Ovary (tissue), 9 donors: ENCODE measurements around the gene KIF5A. TPM values are rescaled to one million over a fixed set of nuclear protein-coding genes. Genes with fewer than 3 reads are reported as not detected.
"Not testable (repeated sequence)": the region's sequence is repeated elsewhere in the genome, so short reads cannot be mapped to it uniquely, and the experiment has no call there.

Experiments
- DNase-seq, 5 donors: peaks; one replicate each; pipeline ENCODE4 v3.0.0-alpha.2; 2019 to 2020
- H3K27ac ChIP-seq, 2 donors: fragments of 200-600 bp; one replicate each; pipeline versions ENCODE4 v1.5.1 to v1.8.0; 2019 to 2022
- H3K27me3 ChIP-seq: fragments of 200-600 bp; one replicate; pipeline ENCODE4 v1.8.0; 2022
- H3K36me3 ChIP-seq: fragments of 200-600 bp; sonication (generic); one replicate; pipeline ENCODE4 v1.5.1; 2019
- H3K4me1 ChIP-seq: one replicate; pipeline ENCODE4 v1.8.1; 2013; ENCODE audit warnings: mild to moderate bottlenecking, moderate library complexity; ENCODE audit not compliant: insufficient read depth
- H3K4me3 ChIP-seq: fragments of 200-600 bp; sonication (generic); one replicate; pipeline ENCODE4 v1.5.1; 2017
- H3K9me3 ChIP-seq, 2 donors: fragments of 200-600 bp in 1 of 2; sonication (generic) in 1 of 2; one replicate each; pipeline versions ENCODE4 v1.5.1 to v1.8.1; 2013 to 2019; ENCODE audit warnings: mild to moderate bottlenecking in 1 of 2, moderate library complexity in 1 of 2
- EP300 ChIP-seq: sonication (generic); formaldehyde crosslinking; IDR thresholded peaks from one replicate; pipeline ENCODE4 v1.6.1; 2017; ENCODE audit warnings: antibody characterized with exemption
- POLR2A ChIP-seq: fragments of 450-650 bp; IDR thresholded peaks from one replicate; pipeline ENCODE4 v1.6.1; 2017; ENCODE audit warnings: antibody characterized with exemption, mild to moderate bottlenecking, moderate library complexity
- WGBS, 3 donors: extraction: QIAGEN DNeasy Blood & Tissue Kit in 1 of 3; methylation state at CpG; one replicate each; pipeline versions ENCODE4 v1.1.5 to v1.1.7; 2013 to 2017; 5-methylcytosine and 5-hydroxymethylcytosine counted together
- intact Hi-C, 4 donors: fragments of 100-400 bp; cut with DNase I; formaldehyde crosslinking; loops; one replicate each; pipeline versions ENCODE4 v1.11.0 to v1.15.1; 2022 to 2023
- polyA plus RNA-seq, 2 donors: library from polyadenylated mRNA; stranded (reverse); fragments of 200-250 nt in 1 of 2; fragments of 350-450 nt in 1 of 2; fragmentation: Illumina TruSeq in 1 of 2; extraction: RNeasy Lipid Tissue Mini Kit (QIAGEN cat#74804) in 1 of 2; gene quantifications; one replicate each; pipeline ENCODE4 v1.2.3, GENCODE V29; 2013 to 2014
- total RNA-seq, 7 donors: library from RNA; depleted of rRNA in 2 of 7; stranded (reverse); fragments of >200 nt in 2 of 7; fragmentation: NEBNext Ultra II Directional in 3 of 7; extraction: Animal tissue kit (Norgen Biotek cat#: 25700) in 3 of 7; gene quantifications; one replicate each; pipeline versions ENCODE4 v1.1.0 to v1.2.4, GENCODE V29; 2016 to 2023
- TF ChIP-seq, protein P1 (sequence below), 3 donors: fragments of 450-650 bp in 2 of 3; fragments of 200-600 bp in 1 of 3; IDR thresholded peaks; one replicate each; pipeline versions ENCODE4 v1.5.1 to v1.8.0; 2016 to 2022; ENCODE audit warnings: antibody characterized with exemption in 3 of 3, mild to moderate bottlenecking in 1 of 3
- donor health status: DM: no; HTN: no; CAD: no; lungs with moderate emphysema.
- donor health status: DM: no; HTN: no; CAD: no.
- donor health status: Bipolar disorder and iron deficiency.
- donor health status: DM: yes; HTN: yes; CAD: no.
- donor health status: DM: no; HTN: no; CAD: no.
- donor health status: DM: yes; HTN: yes; CAD: no.

Gene KIF5A
- total and polyA plus RNA-seq, 9 donors, result 0.08 to 0.48 (median 0.30) TPM; not detected in 1

DNA sequence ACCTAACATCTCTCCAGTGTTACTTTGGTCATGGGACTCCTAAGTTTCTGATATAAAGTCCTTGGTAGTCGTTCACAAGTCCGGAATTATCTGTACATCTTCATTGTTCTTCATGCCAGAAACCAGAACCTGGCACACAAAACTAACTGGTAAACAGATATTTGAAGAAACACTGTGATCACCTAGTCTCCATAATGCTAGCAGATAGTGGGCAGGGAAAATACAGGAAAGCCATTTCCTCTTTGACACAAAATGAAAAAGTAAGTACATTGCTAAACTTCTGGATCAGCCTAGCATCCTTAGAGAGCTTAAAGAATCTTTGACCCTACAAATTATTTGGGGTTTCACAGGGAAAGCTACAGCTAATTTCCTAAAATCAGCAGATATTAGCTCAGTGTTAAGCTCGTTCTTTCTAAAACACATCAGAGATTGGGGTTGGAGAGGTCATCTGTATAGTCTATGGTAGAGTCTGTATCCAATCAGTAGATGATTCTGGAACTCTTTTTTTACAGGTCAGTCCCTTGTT, 34.4 kb upstream of the KIF5A start:
- Histone ChIP-seq H3K27me3 (no peaks in the 10 kb centered on the region), H3K27ac (no peak overlapping the region), H3K9me3 (no peaks in the 10 kb centered on the region), H3K4me3 (no peak overlapping the region), H3K4me1 (peaks cover 2% of the 10 kb centered on the region), H3K36me3 (no peaks in the 10 kb centered on the region)
- no peak for DNase-seq
- 62 to 72% (median 63%) methylated on average over 3 of the region's 3 CpGs for WGBS, 3 donors
- intact Hi-C loops, result no loop called here
- TF ChIP-seq POLR2A (no peak), EP300 (no peak)
- TF ChIP-seq, protein P1, sequence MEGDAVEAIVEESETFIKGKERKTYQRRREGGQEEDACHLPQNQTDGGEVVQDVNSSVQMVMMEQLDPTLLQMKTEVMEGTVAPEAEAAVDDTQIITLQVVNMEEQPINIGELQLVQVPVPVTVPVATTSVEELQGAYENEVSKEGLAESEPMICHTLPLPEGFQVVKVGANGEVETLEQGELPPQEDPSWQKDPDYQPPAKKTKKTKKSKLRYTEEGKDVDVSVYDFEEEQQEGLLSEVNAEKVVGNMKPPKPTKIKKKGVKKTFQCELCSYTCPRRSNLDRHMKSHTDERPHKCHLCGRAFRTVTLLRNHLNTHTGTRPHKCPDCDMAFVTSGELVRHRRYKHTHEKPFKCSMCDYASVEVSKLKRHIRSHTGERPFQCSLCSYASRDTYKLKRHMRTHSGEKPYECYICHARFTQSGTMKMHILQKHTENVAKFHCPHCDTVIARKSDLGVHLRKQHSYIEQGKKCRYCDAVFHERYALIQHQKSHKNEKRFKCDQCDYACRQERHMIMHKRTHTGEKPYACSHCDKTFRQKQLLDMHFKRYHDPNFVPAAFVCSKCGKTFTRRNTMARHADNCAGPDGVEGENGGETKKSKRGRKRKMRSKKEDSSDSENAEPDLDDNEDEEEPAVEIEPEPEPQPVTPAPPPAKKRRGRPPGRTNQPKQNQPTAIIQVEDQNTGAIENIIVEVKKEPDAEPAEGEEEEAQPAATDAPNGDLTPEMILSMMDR (IDR thresholded peaks at IDR 0.05), result no peak

DNA sequence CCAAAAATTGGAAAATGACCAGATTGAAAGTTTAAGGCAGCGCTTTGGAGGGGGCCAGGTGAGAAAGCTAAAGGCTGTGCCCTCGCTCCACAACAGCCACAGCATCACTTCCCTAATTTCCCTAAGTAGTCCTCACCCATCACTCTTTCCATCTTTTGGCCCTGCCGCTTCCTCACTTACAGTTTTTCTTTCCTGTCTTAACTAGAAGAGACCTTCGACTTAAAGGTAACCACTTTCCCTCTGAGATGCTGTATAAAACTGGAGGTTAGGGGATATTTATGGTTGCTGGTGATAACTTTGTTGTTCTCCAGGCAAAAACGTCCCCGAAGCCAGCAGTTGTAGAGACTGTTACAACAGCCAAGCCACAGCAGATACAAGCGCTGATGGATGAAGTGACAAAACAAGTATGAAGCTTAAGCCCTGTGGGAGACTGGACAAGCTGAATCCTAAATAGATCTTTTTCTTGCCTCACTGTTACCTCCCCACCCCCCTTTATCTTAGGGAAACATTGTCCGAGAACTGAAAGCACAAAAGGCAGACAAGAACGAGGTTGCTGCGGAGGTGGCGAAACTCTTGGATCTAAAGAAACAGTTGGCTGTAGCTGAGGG, 33.8 kb upstream of the KIF5A start:
- H3K4me1 ChIP-seq, result peaks cover 3% of the 10 kb centered on the region
- DNase-seq, result no peak
- H3K36me3 ChIP-seq, result no peaks in the 10 kb centered on the region
- H3K27me3 ChIP-seq, result no peaks in the 10 kb centered on the region
- TF ChIP-seq EP300 (no peak), POLR2A (no peak)
- TF ChIP-seq, protein P1 (IDR thresholded peaks at IDR 0.05), result no peak
- no peak overlapping the region for H3K27ac ChIP-seq
- 80 to 85% (median 83%) methylated on average over 11 of the region's 11 CpGs for WGBS, 3 donors
- no peak overlapping the region for H3K4me3 ChIP-seq
- H3K9me3 ChIP-seq, result no peaks in the 10 kb centered on the region
- intact Hi-C loops, result no loop called here

DNA sequence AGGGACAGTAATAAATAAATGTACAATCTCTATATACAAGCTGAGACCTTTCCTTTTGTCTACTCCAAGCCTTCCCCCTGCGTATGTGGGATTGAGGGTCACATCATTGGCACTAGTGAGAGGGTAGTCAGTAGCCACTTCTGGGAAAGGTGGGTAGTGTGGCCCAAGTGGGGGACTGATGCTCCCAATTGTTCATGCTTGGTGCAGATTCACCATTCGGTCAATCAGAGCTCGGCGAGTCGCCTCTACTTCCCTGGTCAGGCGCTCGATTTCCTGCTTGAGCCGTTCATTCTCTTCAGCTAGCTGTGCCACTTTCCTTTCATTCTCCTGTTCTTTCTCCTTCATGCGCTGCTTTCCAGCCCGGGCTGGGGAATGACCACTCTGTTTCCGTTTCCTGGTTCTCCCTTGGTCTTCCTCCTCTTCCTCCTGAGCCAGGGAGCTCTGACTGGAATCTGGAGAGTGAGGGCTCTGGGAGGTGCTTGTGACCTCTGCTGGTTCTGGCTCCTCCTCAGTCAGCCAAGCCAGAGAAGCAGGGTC, 33.2 kb upstream of the KIF5A start:
- H3K36me3 ChIP-seq, result no peaks in the 10 kb centered on the region

GRCh38 chr12:57517187-57517586, 32.7 kb upstream of the KIF5A start:
- intact Hi-C loops, result no loop called here
- H3K36me3 ChIP-seq, result no peaks in the 10 kb centered on the region
- 23 to 56% (median 44%) methylated on average over 1 of the region's 1 CpG for WGBS, 3 donors

More for the DNA sequence above, 33.2 kb upstream of the KIF5A start:
- Histone ChIP-seq H3K4me3 (no peak overlapping the region), H3K27ac (no peak overlapping the region), H3K4me1 (peaks cover 7% of the 10 kb centered on the region), H3K9me3 (no peaks in the 10 kb centered on the region), H3K27me3 (no peaks in the 10 kb centered on the region)
- 83 to 86% (median 86%) methylated on average over 11 of the region's 11 CpGs for WGBS, 3 donors
- TF ChIP-seq POLR2A (no peak), EP300 (no peak)
- TF ChIP-seq, protein P1 (IDR thresholded peaks at IDR 0.05), result no peak
- intact Hi-C loops, result no loop called here
- DNase-seq, result no peak

GRCh38 chr12:57517718-57518117, 32.1 kb upstream of the KIF5A start:
- H3K4me3 ChIP-seq, H3K9me3 ChIP-seq, DNase-seq, H3K4me1 ChIP-seq, intact Hi-C loops, H3K36me3 ChIP-seq, H3K27me3 ChIP-seq: not testable (repeated sequence)
- H3K27ac ChIP-seq, result peak overlapping the region in 1 of 2 donors; percentile 29
- WGBS, 3 donors, result 82 to 88% (median 83%) methylated on average over 10 of the region's 10 CpGs

More at GRCh38 chr12:57517187-57517586, 32.7 kb upstream of the KIF5A start:
- TF ChIP-seq EP300, result no peak
- TF ChIP-seq POLR2A, result no peak
- TF ChIP-seq, protein P1 (IDR thresholded peaks at IDR 0.05), result no peak
- Histone ChIP-seq H3K4me3 (no peak overlapping the region), H3K9me3 (no peaks in the 10 kb centered on the region), H3K27me3 (no peaks in the 10 kb centered on the region), H3K4me1 (peaks cover 9% of the 10 kb centered on the region), H3K27ac (no peak overlapping the region)
- no peak for DNase-seq
